MM.1S (cell line): ENCODE measurements around the gene BATF3.
A peak's percentile ranks its signal among the peaks of the same experiment; 100 is the strongest.

Source experiments
- CTCF ChIP-seq: fragments of 300-600 bp; sonication (generic); IDR thresholded peaks from 2 replicates; pipeline ENCODE4 v1.5.1; 2016; ENCODE audit warnings: antibody characterized with exemption, low read length, mixed read lengths
- EZH2 ChIP-seq: fragments of 300-600 bp; sonication (generic); optimal IDR thresholded peaks from 2 replicates; pipeline ENCODE3; 2017; ENCODE audit warnings: low read depth, mild to moderate bottlenecking, antibody characterized with exemption, low read length, mixed read lengths
- EZH2phosphoT487 ChIP-seq: fragments of 300-600 bp; sonication (generic); IDR thresholded peaks from 2 replicates; pipeline ENCODE4 v1.6.1; 2018; ENCODE audit warnings: antibody characterized with exemption, low read length

DNA sequence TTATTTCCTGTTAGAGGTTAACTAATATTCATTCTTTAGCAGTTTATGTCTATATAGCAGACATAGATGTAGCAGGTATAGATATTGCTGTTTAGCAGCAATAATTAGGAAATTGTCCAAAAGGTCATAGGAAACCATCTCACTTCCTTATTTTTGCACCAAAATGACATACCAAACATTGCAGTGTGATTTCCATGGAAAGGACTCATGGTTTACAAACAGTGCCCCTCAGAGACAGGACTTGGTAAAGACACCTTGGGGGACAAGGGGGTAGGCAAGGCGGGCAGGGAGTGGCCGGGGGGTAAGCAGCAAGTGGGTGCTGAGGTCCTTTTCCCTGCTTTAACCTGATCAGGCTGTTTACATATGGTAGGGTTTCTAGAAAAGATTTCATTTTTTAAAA lies 30.5 kb downstream of the BATF3 start:
- TF ChIP-seq EZH2phosphoT487 = no peak
- TF ChIP-seq CTCF = peak; percentile 48
- TF ChIP-seq EZH2 = no peak
